SU-DHL-6 (cell line): ENCODE measurements around the gene RCAN2.

Experiments
- H2AFZ ChIP-seq: fragments of 200-600 bp; sonication (generic); 2 replicates; pipeline ENCODE4 v1.6.1; 2014; ENCODE audit warnings: low read depth, mild to moderate bottlenecking, moderate library complexity, mixed read lengths, antibody characterized with exemption, low read length; ENCODE audit not compliant: severe bottlenecking
- H3F3A ChIP-seq: fragments of 200-600 bp; shearing (Covaris generic); 2 replicates; pipeline ENCODE4 v1.6.0; 2016; ENCODE audit warnings: antibody characterized with exemption, mild to moderate bottlenecking; ENCODE audit not compliant: insufficient read depth
- H3K27ac ChIP-seq: fragments of 200-600 bp; sonication (generic); 2 replicates; pipeline ENCODE4 v1.5.1; 2016; ENCODE audit warnings: low read depth, mild to moderate bottlenecking, low read length, moderate library complexity, mixed read lengths
- H3K27me3 ChIP-seq: fragments of 200-600 bp; sonication (generic), shearing (Covaris generic); 2 replicates; pipeline ENCODE4 v1.6.0; 2014; ENCODE audit warnings: mild to moderate bottlenecking, low read length
- H3K36me3 ChIP-seq: fragments of 200-600 bp; sonication (generic); 2 replicates; pipeline ENCODE4 v1.6.1; 2014; ENCODE audit warnings: mild to moderate bottlenecking, low read length, mixed read lengths
- H3K4me2 ChIP-seq: fragments of 300-600, 200-600 bp; shearing (Covaris generic), sonication (generic); 2 replicates; pipeline ENCODE4 v1.6.0; 2014; ENCODE audit warnings: low read length, low read depth, mild to moderate bottlenecking; ENCODE audit not compliant: poor library complexity, severe bottlenecking
- H3K4me3 ChIP-seq: fragments of 200-600 bp; sonication (generic); 2 replicates; pipeline ENCODE4 v1.5.1; 2014; ENCODE audit warnings: antibody characterized with exemption, low read length, mild to moderate bottlenecking, mixed read lengths; ENCODE audit not compliant: insufficient read depth, poor library complexity, severe bottlenecking
- H3K79me2 ChIP-seq: fragments of 200-600 bp; sonication (generic); 2 replicates; pipeline ENCODE4 v1.6.1; 2014; ENCODE audit warnings: mild to moderate bottlenecking, low read length, moderate library complexity; ENCODE audit not compliant: insufficient read depth
- H3K9ac ChIP-seq: fragments of 200-600 bp; sonication (generic); 2 replicates; pipeline ENCODE4 v1.7.0; 2014; ENCODE audit warnings: mild to moderate bottlenecking, low read length
- H3K9me2 ChIP-seq: fragments of 200-600 bp; sonication (generic); replicated peaks from 2 replicates; pipeline ENCODE4 v1.6.1; 2014; ENCODE audit warnings: low read length; ENCODE audit not compliant: insufficient read depth
- H3K9me3 ChIP-seq: fragments of 200-600 bp; sonication (generic); 2 replicates; pipeline ENCODE4 v1.6.1; 2014; ENCODE audit warnings: low read length, mixed read lengths; ENCODE audit not compliant: insufficient read depth
- H4K20me1 ChIP-seq: fragments of 200-600 bp; sonication (generic); 2 replicates; pipeline ENCODE4 v1.6.1; 2014; ENCODE audit warnings: low read depth, mild to moderate bottlenecking, antibody characterized with exemption, low read length, moderate library complexity, mixed read lengths
- EZH2phosphoT487 ChIP-seq: fragments of 200-600 bp; sonication (generic), shearing (Covaris generic); conservative IDR thresholded peaks from 2 replicates; pipeline ENCODE4 v1.6.1; 2018; ENCODE audit warnings: mild to moderate bottlenecking, antibody characterized with exemption, low read length, moderate library complexity, mixed read lengths
- TF ChIP-seq, protein P1 (sequence below): fragments of 200-600 bp; sonication (generic); IDR thresholded peaks from one replicate; pipeline ENCODE4 v1.5.1; 2017; ENCODE audit warnings: antibody characterized with exemption, mild to moderate bottlenecking, low read length, moderate library complexity; ENCODE audit not compliant: insufficient read depth, poor library complexity, severe bottlenecking

Gene RCAN2

DNA sequence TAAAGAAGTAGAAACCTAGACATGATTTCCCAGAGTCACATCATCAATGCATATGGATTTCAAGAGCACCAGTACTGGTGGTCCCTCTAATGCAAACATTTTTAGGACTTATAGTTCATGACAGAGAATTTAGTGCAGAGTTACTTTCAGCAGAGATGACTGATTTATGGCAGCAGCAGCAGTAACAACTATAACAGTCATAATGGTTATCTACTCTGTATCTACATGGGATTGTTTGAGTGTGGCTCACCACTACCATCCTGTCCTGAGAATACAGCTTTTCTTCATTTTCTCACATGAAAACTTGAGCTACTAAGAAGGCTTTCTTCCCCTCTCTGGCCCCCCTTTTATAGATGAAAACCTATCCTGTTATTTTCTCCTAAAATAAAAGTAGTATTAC is 192.0 kb downstream of the RCAN2 start:
- Histone ChIP-seq H3F3A (no peaks in the 10 kb centered on the region), H3K36me3 (no peaks in the 10 kb centered on the region), H3K27ac (no peak overlapping the region), H3K9me3 (no peaks in the 10 kb centered on the region), H2AFZ (no peak overlapping the region), H4K20me1 (no peaks in the 10 kb centered on the region), H3K4me2 (no peak overlapping the region), H3K79me2 (no peaks in the 10 kb centered on the region), H3K9ac (no peak overlapping the region), H3K9me2 (no peaks in the 10 kb centered on the region), H3K4me3 (no peak overlapping the region), H3K27me3 (no peaks in the 10 kb centered on the region)
- no peak for TF ChIP-seq EZH2phosphoT487
- TF ChIP-seq, protein P1, sequence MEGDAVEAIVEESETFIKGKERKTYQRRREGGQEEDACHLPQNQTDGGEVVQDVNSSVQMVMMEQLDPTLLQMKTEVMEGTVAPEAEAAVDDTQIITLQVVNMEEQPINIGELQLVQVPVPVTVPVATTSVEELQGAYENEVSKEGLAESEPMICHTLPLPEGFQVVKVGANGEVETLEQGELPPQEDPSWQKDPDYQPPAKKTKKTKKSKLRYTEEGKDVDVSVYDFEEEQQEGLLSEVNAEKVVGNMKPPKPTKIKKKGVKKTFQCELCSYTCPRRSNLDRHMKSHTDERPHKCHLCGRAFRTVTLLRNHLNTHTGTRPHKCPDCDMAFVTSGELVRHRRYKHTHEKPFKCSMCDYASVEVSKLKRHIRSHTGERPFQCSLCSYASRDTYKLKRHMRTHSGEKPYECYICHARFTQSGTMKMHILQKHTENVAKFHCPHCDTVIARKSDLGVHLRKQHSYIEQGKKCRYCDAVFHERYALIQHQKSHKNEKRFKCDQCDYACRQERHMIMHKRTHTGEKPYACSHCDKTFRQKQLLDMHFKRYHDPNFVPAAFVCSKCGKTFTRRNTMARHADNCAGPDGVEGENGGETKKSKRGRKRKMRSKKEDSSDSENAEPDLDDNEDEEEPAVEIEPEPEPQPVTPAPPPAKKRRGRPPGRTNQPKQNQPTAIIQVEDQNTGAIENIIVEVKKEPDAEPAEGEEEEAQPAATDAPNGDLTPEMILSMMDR = no peak

DNA sequence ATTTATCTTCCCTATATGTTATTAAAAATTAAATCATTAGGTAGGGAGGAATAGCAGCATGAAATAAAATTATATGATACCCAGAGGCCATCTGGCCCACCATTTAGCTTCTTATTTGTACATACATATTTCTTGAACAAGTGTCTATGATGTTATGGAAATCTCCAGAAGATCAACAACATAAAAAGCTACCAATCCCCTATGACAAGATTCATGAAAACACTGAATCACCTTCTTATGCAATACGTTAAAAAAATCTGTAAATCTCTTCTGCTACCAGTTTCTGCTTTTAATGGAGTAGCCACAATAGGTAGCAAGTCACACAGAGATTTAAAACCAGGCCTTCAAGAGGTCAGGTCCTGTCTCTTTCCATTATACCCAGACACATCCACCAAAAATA is 194.7 kb downstream of the RCAN2 start:
- Histone ChIP-seq H2AFZ (no peak overlapping the region), H3K9me2 (no peaks in the 10 kb centered on the region), H3K9ac (no peak overlapping the region), H3K36me3 (no peaks in the 10 kb centered on the region), H4K20me1 (no peaks in the 10 kb centered on the region), H3K9me3 (no peaks in the 10 kb centered on the region), H3K27me3 (no peaks in the 10 kb centered on the region), H3K27ac (no peak overlapping the region), H3K4me2 (no peak overlapping the region), H3K4me3 (no peak overlapping the region), H3K79me2 (no peaks in the 10 kb centered on the region), H3F3A (no peaks in the 10 kb centered on the region)
- TF ChIP-seq, protein P1 = no peak
- no peak for TF ChIP-seq EZH2phosphoT487

DNA sequence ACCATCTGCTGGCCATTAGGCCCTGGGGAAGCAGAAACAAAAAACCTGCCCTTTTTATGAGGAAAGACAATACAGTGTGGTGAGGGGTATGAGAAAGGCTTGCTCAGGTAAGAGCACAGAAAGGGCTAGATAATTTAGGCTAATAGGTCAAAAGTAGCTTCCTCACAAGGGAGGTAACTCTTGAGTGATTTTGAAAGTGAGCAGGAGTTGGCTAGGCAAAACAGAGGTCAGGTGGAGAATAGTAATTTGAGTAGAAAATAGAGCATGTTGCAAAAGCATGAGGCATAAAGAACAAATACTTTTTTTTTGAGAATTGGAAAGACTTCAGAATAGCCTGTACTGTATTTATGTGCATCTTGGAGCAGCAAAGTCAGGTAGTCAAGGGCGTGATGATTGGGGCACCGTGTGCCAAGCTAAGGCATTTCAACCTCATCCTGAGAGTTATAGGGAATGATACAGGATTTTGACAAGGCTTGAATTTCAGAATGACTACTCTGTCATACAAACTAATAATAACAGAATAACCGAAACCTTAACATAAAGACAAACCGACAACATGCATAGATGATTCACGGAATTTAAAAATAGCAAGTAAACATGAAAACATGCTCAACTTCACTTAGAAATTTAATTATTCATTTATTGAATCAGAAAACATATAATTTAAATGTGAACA is 197.5 kb downstream of the RCAN2 start:
- no peak overlapping the region for H3K27ac ChIP-seq
- TF ChIP-seq, protein P1 = no peak
- no peak for TF ChIP-seq EZH2phosphoT487
- no peaks in the 10 kb centered on the region for H3K9me3 ChIP-seq
- no peaks in the 10 kb centered on the region for H3F3A ChIP-seq
- no peaks in the 10 kb centered on the region for H3K9me2 ChIP-seq
- H2AFZ ChIP-seq = no peak overlapping the region
- H3K27me3 ChIP-seq = no peaks in the 10 kb centered on the region
- H3K36me3 ChIP-seq = no peaks in the 10 kb centered on the region
- H3K79me2 ChIP-seq = no peaks in the 10 kb centered on the region
- no peak overlapping the region for H3K9ac ChIP-seq
- H4K20me1 ChIP-seq = no peaks in the 10 kb centered on the region
- no peak overlapping the region for H3K4me2 ChIP-seq
- no peak overlapping the region for H3K4me3 ChIP-seq
